ENCODE results near the gene ZNF502.
A peak's percentile ranks its signal among the peaks of the same experiment; 100 is the strongest.

ZNF502 gene

GRCh38 chr3:44682182-44682896, 30.1 kb upstream of the ZNF502 start:
- no peak overlapping the region for H3K4me3 ChIP-seq (ENCODE audit: low read length in 2 of 2)
- DNase-seq (ENCODE audit: low spot score) = no peak
- H2AK5ac ChIP-seq (ENCODE audit: low read depth, low read length) = no peak overlapping the region
- H3K9ac ChIP-seq (ENCODE audit: low read depth, low read length, poor library complexity) = no peak overlapping the region
- no peak overlapping the region for H3K4ac ChIP-seq (ENCODE audit: low read length)
- H3K23ac ChIP-seq (ENCODE audit: low read depth, low read length, poor library complexity) = no peak overlapping the region
- peaks cover 24 to 73% of the 10 kb centered on the region in 2 donors for H3K9me3 ChIP-seq (replicated peaks in 1 of 2; ENCODE audit: control insufficient read depth in 2 of 2, insufficient read depth in 1 of 2, low read depth in 1 of 2, low read length in 2 of 2)
- no peaks in the 10 kb centered on the region for H3K79me1 ChIP-seq (ENCODE audit: low read depth, low read length)
- H3K36me3 ChIP-seq (replicated peaks in 1 of 2; ENCODE audit: control insufficient read depth in 2 of 2, insufficient read depth in 2 of 2, low read length in 2 of 2) = peaks cover 1 to 38% of the 10 kb centered on the region in 2 donors
- H3K27me3 ChIP-seq (ENCODE audit: control insufficient read depth in 3 of 3, insufficient read depth in 3 of 3, low read depth in 1 of 3, low read length in 3 of 3) = no peaks in the 10 kb centered on the region
- no peak overlapping the region for H2BK15ac ChIP-seq (ENCODE audit: low read length)
- no peak overlapping the region for H2BK120ac ChIP-seq (ENCODE audit: low read depth, low read length)
- no peaks in the 10 kb centered on the region for H3K4me1 ChIP-seq (ENCODE audit: control insufficient read depth in 2 of 2, insufficient read depth in 1 of 2, low read depth in 1 of 2, low read length in 2 of 2)
- no peak overlapping the region for H4K8ac ChIP-seq (ENCODE audit: low read depth, low read length)
- no peak overlapping the region for H3K18ac ChIP-seq (ENCODE audit: low read length)
- H3K14ac ChIP-seq (ENCODE audit: low read length) = no peak overlapping the region
- WGBS, 2 donors (ENCODE audit: extremely low coverage in 2 of 2, insufficient read length in 2 of 2, insufficient replicate concordance in 1 of 2) = no CpG with 5 or more reads among the region's 2 CpGs
- no peak overlapping the region for H2BK5ac ChIP-seq (ENCODE audit: low read length)
- no peak overlapping the region for H2AFZ ChIP-seq (ENCODE audit: low read length)
- no peak overlapping the region for H2BK12ac ChIP-seq (ENCODE audit: low read length)
- no peak overlapping the region for H3K4me2 ChIP-seq (ENCODE audit: insufficient read depth, low read length, poor library complexity, severe bottlenecking)
- no peak overlapping the region for H3K27ac ChIP-seq (replicated peaks; ENCODE audit: low read length)
- no peak overlapping the region for H4K91ac ChIP-seq (ENCODE audit: low read depth, low read length, poor library complexity)

- H2AK5ac ChIP-seq (ENCODE audit: low read depth, low read length) = no peak overlapping the region
- H4K91ac ChIP-seq (ENCODE audit: low read depth, low read length, poor library complexity) = no peak overlapping the region
- H3K4me2 ChIP-seq (ENCODE audit: insufficient read depth, low read length, poor library complexity, severe bottlenecking) = peak overlapping the region; percentile 38
- H2AFZ ChIP-seq (ENCODE audit: low read length) = peak overlapping the region; percentile 97
- WGBS, 2 donors (ENCODE audit: extremely low coverage in 2 of 2, insufficient read length in 2 of 2, insufficient replicate concordance in 1 of 2) = no CpG with 5 or more reads among the region's 48 CpGs
- no peaks in the 10 kb centered on the region for H3K4me1 ChIP-seq (ENCODE audit: control insufficient read depth in 2 of 2, insufficient read depth in 1 of 2, low read depth in 1 of 2, low read length in 2 of 2)
- H3K23ac ChIP-seq (ENCODE audit: low read depth, low read length, poor library complexity) = no peak overlapping the region
- peaks cover 19 to 59% of the 10 kb centered on the region in 2 donors for H3K9me3 ChIP-seq (replicated peaks in 1 of 2; ENCODE audit: control insufficient read depth in 2 of 2, insufficient read depth in 1 of 2, low read depth in 1 of 2, low read length in 2 of 2)
- H3K18ac ChIP-seq (ENCODE audit: low read length) = peak overlapping the region; percentile 75
- no peaks in the 10 kb centered on the region for H3K27me3 ChIP-seq (ENCODE audit: control insufficient read depth in 3 of 3, insufficient read depth in 3 of 3, low read depth in 1 of 3, low read length in 3 of 3)
- no peak overlapping the region for H3K14ac ChIP-seq (ENCODE audit: low read length)
- no peak overlapping the region for H2BK5ac ChIP-seq (ENCODE audit: low read length)
- no peak overlapping the region for H2BK120ac ChIP-seq (ENCODE audit: low read depth, low read length)
- H3K9ac ChIP-seq (ENCODE audit: low read depth, low read length, poor library complexity) = peak overlapping the region; percentile 21
- peak overlapping the region; percentile 76 to 90 for H3K4me3 ChIP-seq (ENCODE audit: low read length in 2 of 2)
- peaks cover 1 to 38% of the 10 kb centered on the region in 2 donors for H3K36me3 ChIP-seq (replicated peaks in 1 of 2; ENCODE audit: control insufficient read depth in 2 of 2, insufficient read depth in 2 of 2, low read length in 2 of 2)
- H2BK12ac ChIP-seq (ENCODE audit: low read length) = no peak overlapping the region
- peak; percentile 17 for DNase-seq (ENCODE audit: low spot score)
- H4K8ac ChIP-seq (ENCODE audit: low read depth, low read length) = no peak overlapping the region
- no peak overlapping the region for H3K27ac ChIP-seq (replicated peaks; ENCODE audit: low read length)
- no peak overlapping the region for H2BK15ac ChIP-seq (ENCODE audit: low read length)
- no peak overlapping the region for H3K4ac ChIP-seq (ENCODE audit: low read length)
- H3K79me1 ChIP-seq (ENCODE audit: low read depth, low read length) = no peaks in the 10 kb centered on the region
Observed at GRCh38 chr3:44685128-44685800, 27.2 kb upstream of the ZNF502 start.

- H3K79me1 ChIP-seq (ENCODE audit: low read depth, low read length) = no peaks in the 10 kb centered on the region
- H2BK12ac ChIP-seq (ENCODE audit: low read length) = no peak overlapping the region
- H3K4me3 ChIP-seq (ENCODE audit: low read length in 2 of 2) = no peak overlapping the region
- no peak overlapping the region for H2BK120ac ChIP-seq (ENCODE audit: low read depth, low read length)
- no peak overlapping the region for H3K4ac ChIP-seq (ENCODE audit: low read length)
- no peak overlapping the region for H3K18ac ChIP-seq (ENCODE audit: low read length)
- H3K23ac ChIP-seq (ENCODE audit: low read depth, low read length, poor library complexity) = no peak overlapping the region
- no peak overlapping the region for H3K9ac ChIP-seq (ENCODE audit: low read depth, low read length, poor library complexity)
- H3K14ac ChIP-seq (ENCODE audit: low read length) = no peak overlapping the region
- no peak overlapping the region for H4K8ac ChIP-seq (ENCODE audit: low read depth, low read length)
- H2BK15ac ChIP-seq (ENCODE audit: low read length) = no peak overlapping the region
- H3K4me1 ChIP-seq (ENCODE audit: control insufficient read depth in 2 of 2, insufficient read depth in 1 of 2, low read depth in 1 of 2, low read length in 2 of 2) = no peaks in the 10 kb centered on the region
- no peak overlapping the region for H4K91ac ChIP-seq (ENCODE audit: low read depth, low read length, poor library complexity)
- no peak for DNase-seq (ENCODE audit: low spot score)
- no CpG with 5 or more reads among the region's 1 CpG for WGBS, 2 donors (ENCODE audit: extremely low coverage in 2 of 2, insufficient read length in 2 of 2, insufficient replicate concordance in 1 of 2)
- H2AFZ ChIP-seq (ENCODE audit: low read length) = no peak overlapping the region
- no peak overlapping the region for H2AK5ac ChIP-seq (ENCODE audit: low read depth, low read length)
- H3K4me2 ChIP-seq (ENCODE audit: insufficient read depth, low read length, poor library complexity, severe bottlenecking) = no peak overlapping the region
- no peak overlapping the region for H3K27ac ChIP-seq (replicated peaks; ENCODE audit: low read length)
- no peak overlapping the region for H2BK5ac ChIP-seq (ENCODE audit: low read length)
- peaks cover 14 to 36% of the 10 kb centered on the region in 2 donors for H3K9me3 ChIP-seq (replicated peaks in 1 of 2; ENCODE audit: control insufficient read depth in 2 of 2, insufficient read depth in 1 of 2, low read depth in 1 of 2, low read length in 2 of 2)
- peaks cover 1 to 16% of the 10 kb centered on the region in 2 donors for H3K36me3 ChIP-seq (replicated peaks in 1 of 2; ENCODE audit: control insufficient read depth in 2 of 2, insufficient read depth in 2 of 2, low read length in 2 of 2)
- H3K27me3 ChIP-seq (ENCODE audit: control insufficient read depth in 3 of 3, insufficient read depth in 3 of 3, low read depth in 1 of 3, low read length in 3 of 3) = no peaks in the 10 kb centered on the region
Observed at GRCh38 chr3:44687898-44688297, 24.6 kb upstream of the ZNF502 start.
